HepG2 (cell line): ENCODE results near the gene TACO1. TPM values are rescaled to one million over a fixed set of nuclear protein-coding genes. Genes with fewer than 3 reads are reported as not detected.

ENCODE experiments used
- ARHGAP35 ChIP-seq: sonication (generic); formaldehyde crosslinking; IDR thresholded peaks from 2 replicates; pipeline ENCODE4 v1.9.0; 2022; ENCODE audit warnings: mild to moderate bottlenecking, inconsistent platforms, moderate library complexity, missing genetic modification reagents, borderline replicate concordance
- ATF7 ChIP-seq, 2 experiments: fragments of 450-650 bp in 1 of 2; sonication (generic) in 1 of 2; formaldehyde crosslinking in 1 of 2; IDR thresholded peaks; 2 replicates each; pipeline versions ENCODE4 v1.4.0 to v1.6.1; 2016 to 2020; ENCODE audit warnings: antibody characterized with exemption in 1 of 2, mild to moderate bottlenecking in 1 of 2, missing genetic modification reagents in 1 of 2
- ELF3 ChIP-seq: IDR thresholded peaks from 2 replicates; pipeline ENCODE4 v1.6.1; 2016; ENCODE audit warnings: missing genetic modification reagents, missing compliant biosample characterization
- FOXP1 ChIP-seq, 2 experiments: fragments of 450-650 bp in 1 of 2; IDR thresholded peaks; 2 replicates each; pipeline ENCODE4 v1.6.1; 2017 to 2018; ENCODE audit warnings: antibody characterized with exemption in 1 of 2
- HNRNPLL ChIP-seq: fragments of 200-400 bp; formaldehyde crosslinking; IDR thresholded peaks from 2 replicates; pipeline ENCODE4 v1.6.1; 2017; ENCODE audit warnings: mild to moderate bottlenecking, low read depth, low read length; ENCODE audit not compliant: poor library complexity, severe bottlenecking
- JDP2 ChIP-seq: sonication (generic); formaldehyde crosslinking; IDR thresholded peaks from 2 replicates; pipeline ENCODE4 v1.8.1; 2022; ENCODE audit warnings: missing genetic modification reagents, borderline replicate concordance
- KLF16 ChIP-seq, 2 experiments: sonication (generic) in 1 of 2; formaldehyde crosslinking in 1 of 2; IDR thresholded peaks; 2 replicates each; pipeline versions ENCODE4 v1.6.1 to v1.8.0; 2016 to 2023; ENCODE audit warnings: missing genetic modification reagents in 2 of 2, missing compliant biosample characterization in 1 of 2
- RBFOX2 ChIP-seq: fragments of 200-400 bp; formaldehyde crosslinking; IDR thresholded peaks from 2 replicates; pipeline ENCODE4 v1.6.1; 2017; ENCODE audit warnings: low read depth, mild to moderate bottlenecking, low read length
- RBM22 ChIP-seq: fragments of 200-400 bp; formaldehyde crosslinking; optimal IDR thresholded peaks from 2 replicates; pipeline ENCODE3; 2017; ENCODE audit warnings: mild to moderate bottlenecking, low read length, moderate library complexity
- RELA ChIP-seq: sonication (generic); formaldehyde crosslinking; IDR thresholded peaks from 2 replicates; pipeline ENCODE4 v1.4.0; 2020; ENCODE audit warnings: missing genetic modification reagents
- RFX3 ChIP-seq: IDR thresholded peaks from 2 replicates; pipeline ENCODE4 v1.6.1; 2016; ENCODE audit warnings: missing biosample characterization, missing genetic modification reagents
- THYN1 ChIP-seq: sonication (generic); formaldehyde crosslinking; IDR thresholded peaks from 2 replicates; pipeline ENCODE4 v1.8.1; 2023; ENCODE audit warnings: low read depth, mild to moderate bottlenecking, moderate library complexity, missing genetic modification reagents, borderline replicate concordance
- YY1 ChIP-seq: IDR thresholded peaks from 2 replicates; pipeline ENCODE4 v1.6.1; 2011; ENCODE audit warnings: low read length, low read depth, moderate library complexity, mild to moderate bottlenecking; ENCODE audit not compliant: insufficient read depth, insufficient replicate concordance
- ZFP36L1 ChIP-seq: sonication (generic); formaldehyde crosslinking; IDR thresholded peaks from 2 replicates; pipeline ENCODE4 v1.8.0; 2022; ENCODE audit warnings: mild to moderate bottlenecking, missing genetic modification reagents, moderate library complexity
- ZNF333 ChIP-seq: sonication (generic); formaldehyde crosslinking; IDR thresholded peaks from 2 replicates; pipeline ENCODE4 v1.4.0; 2020; ENCODE audit warnings: mild to moderate bottlenecking, missing genetic modification reagents, borderline replicate concordance
- ZNF678 ChIP-seq: sonication (generic); formaldehyde crosslinking; IDR thresholded peaks from 2 replicates; pipeline ENCODE4 v1.4.0; 2020; ENCODE audit warnings: mild to moderate bottlenecking, missing genetic modification reagents
- ZNF841 ChIP-seq: sonication (generic); formaldehyde crosslinking; IDR thresholded peaks from 2 replicates; pipeline ENCODE4 v1.8.1; 2023; ENCODE audit warnings: missing genetic modification reagents, borderline replicate concordance
- polyA plus RNA-seq, 8 experiments: library from polyadenylated mRNA; depleted of rRNA in 3 of 8; stranded (reverse) in 7 of 8; unstranded in 1 of 8; fragments of >200 nt; fragmentation: Illumina TruSeq in 4 of 8; extraction: Trizol in 4 of 8; gene quantifications; 2 replicates each; pipeline versions ENCODE4 v1.2.1 to v1.2.3, GENCODE V29; 2011 to 2016; ENCODE audit warnings: low read depth in 4 of 8, missing spikeins in 1 of 8, mixed read lengths in 1 of 8; ENCODE audit not compliant: insufficient read depth in 1 of 8
- total RNA-seq, 5 experiments: library from RNA; depleted of rRNA; stranded (reverse); fragments of >200 nt; fragmentation: Illumina TruSeq; extraction: Trizol; gene quantifications; 2 replicates each; pipeline ENCODE4 v1.2.3, GENCODE V29; 2016; ENCODE audit warnings: low read depth in 1 of 5
- TF ChIP-seq, protein P1 (sequence below): sonication (generic); formaldehyde crosslinking; IDR thresholded peaks from 2 replicates; pipeline ENCODE4 v1.8.0; 2022; ENCODE audit warnings: mild to moderate bottlenecking, missing genetic modification reagents; ENCODE audit not compliant: insufficient replicate concordance
- TF ChIP-seq, protein P2 (sequence below): sonication (generic); formaldehyde crosslinking; IDR thresholded peaks from 2 replicates; pipeline ENCODE4 v1.4.0; 2020; ENCODE audit warnings: missing genetic modification reagents
- TF ChIP-seq, protein P3 (sequence below): sonication (generic); formaldehyde crosslinking; IDR thresholded peaks from 2 replicates; pipeline ENCODE4 v1.5.0; 2020; ENCODE audit warnings: mild to moderate bottlenecking, low read depth, missing genetic modification reagents, borderline replicate concordance

Gene TACO1
- total and polyA plus RNA-seq, 2 of the 13 experiments (the other 11 are each of a cell fraction or from before 2014, with no cell fraction given): 34.7 to 53.6 TPM

DNA sequence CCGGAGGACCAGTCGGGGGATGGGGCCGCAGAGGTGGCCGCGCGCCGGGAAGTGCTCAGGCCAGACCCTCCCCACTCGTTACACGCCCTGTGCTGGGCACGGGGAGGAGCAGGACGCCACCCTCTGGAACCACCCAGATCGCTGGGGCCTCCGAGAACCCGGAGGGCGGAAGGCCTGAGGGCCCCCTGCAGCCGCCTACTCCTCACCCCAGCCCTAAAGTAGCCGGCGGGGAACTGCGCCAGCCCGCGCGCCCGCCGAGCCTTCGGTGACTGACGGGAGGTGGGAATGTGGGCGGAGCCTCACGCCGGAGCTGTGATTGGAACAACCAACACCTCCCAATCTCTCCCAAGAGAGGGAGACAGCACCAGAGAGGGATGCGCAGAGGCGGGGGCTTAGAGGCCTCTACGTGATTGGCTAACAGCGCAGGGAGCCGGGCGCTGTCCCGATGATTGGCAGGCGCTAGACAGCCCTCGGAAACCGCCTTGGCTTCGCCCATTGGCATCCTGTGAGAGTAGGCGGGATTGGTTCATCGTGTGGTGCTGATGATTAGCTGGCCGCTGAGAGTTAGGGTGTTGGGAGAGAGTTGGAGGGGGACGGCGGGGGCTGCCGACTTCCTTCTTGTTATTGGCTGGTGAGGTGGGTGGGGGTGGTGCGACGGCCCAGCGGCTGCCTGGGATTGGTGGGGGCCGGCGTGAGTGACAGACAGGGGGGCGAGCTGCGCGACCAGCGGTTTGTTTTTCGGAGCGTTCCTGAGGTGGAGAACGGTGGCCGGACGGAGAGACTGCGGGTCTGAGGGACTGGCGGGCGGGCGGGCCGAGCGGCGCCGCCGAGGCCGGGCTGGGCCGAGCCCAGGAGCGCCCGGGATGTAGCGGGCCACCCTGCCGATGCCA lies 21.2 kb downstream of the TACO1 start, which contains the start of gene MAP3K3 (continued):
- TF ChIP-seq, protein P1, sequence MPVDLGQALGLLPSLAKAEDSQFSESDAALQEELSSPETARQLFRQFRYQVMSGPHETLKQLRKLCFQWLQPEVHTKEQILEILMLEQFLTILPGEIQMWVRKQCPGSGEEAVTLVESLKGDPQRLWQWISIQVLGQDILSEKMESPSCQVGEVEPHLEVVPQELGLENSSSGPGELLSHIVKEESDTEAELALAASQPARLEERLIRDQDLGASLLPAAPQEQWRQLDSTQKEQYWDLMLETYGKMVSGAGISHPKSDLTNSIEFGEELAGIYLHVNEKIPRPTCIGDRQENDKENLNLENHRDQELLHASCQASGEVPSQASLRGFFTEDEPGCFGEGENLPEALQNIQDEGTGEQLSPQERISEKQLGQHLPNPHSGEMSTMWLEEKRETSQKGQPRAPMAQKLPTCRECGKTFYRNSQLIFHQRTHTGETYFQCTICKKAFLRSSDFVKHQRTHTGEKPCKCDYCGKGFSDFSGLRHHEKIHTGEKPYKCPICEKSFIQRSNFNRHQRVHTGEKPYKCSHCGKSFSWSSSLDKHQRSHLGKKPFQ: peak; percentile 69
- TF ChIP-seq JDP2 (no peak), KLF16 (CRISPR knock-in tag; IDR thresholded peaks at IDR 0.05) (peak in 1 of 2 experiments; percentile 77; a peak in 2 of 4 replicates), ATF7 (IDR thresholded peaks at IDR 0.05) (no peak), ATF7 (CRISPR knock-in tag; IDR thresholded peaks at IDR 0.05) (no peak), ZFP36L1 (peak; percentile 82; the same call in 1 of the 2 replicates), THYN1 (CRISPR knock-in tag) (no peak), ELF3 (CRISPR knock-in tag) (peak; percentile 29), HNRNPLL (peak; percentile 97), RBFOX2 (peak; percentile 88), ARHGAP35 (CRISPR knock-in tag) (peak; percentile 57; the same call in 1 of the 2 replicates), ZNF841 (CRISPR knock-in tag) (no peak), FOXP1 (IDR thresholded peaks at IDR 0.05) (no peak), FOXP1 (CRISPR knock-in tag; IDR thresholded peaks at IDR 0.05) (no peak), RELA (no peak), RFX3 (no peak), ZNF333 (CRISPR knock-in tag) (peak; percentile 98), ZNF678 (CRISPR knock-in tag) (peak; percentile 67; the same call in 1 of the 2 replicates), YY1 (peak; percentile 48), RBM22 (no peak)
- TF ChIP-seq, protein P2, sequence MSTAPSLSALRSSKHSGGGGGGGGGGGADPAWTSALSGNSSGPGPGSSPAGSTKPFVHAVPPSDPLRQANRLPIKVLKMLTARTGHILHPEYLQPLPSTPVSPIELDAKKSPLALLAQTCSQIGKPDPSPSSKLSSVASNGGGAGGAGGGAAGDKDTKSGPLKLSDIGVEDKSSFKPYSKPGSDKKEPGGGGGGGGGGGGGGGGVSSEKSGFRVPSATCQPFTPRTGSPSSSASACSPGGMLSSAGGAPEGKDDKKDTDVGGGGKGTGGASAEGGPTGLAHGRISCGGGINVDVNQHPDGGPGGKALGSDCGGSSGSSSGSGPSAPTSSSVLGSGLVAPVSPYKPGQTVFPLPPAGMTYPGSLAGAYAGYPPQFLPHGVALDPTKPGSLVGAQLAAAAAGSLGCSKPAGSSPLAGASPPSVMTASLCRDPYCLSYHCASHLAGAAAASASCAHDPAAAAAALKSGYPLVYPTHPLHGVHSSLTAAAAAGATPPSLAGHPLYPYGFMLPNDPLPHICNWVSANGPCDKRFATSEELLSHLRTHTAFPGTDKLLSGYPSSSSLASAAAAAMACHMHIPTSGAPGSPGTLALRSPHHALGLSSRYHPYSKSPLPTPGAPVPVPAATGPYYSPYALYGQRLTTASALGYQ (CRISPR knock-in tag): 0 out of 2 replicates have a peak, but pooled peaks have one; percentile 47
- TF ChIP-seq, protein P3, sequence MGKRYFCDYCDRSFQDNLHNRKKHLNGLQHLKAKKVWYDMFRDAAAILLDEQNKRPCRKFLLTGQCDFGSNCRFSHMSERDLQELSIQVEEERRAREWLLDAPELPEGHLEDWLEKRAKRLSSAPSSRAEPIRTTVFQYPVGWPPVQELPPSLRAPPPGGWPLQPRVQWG (CRISPR knock-in tag): no peak
